ENCODE measurements around the gene NUMA1.

NUMA1 gene

DNA sequence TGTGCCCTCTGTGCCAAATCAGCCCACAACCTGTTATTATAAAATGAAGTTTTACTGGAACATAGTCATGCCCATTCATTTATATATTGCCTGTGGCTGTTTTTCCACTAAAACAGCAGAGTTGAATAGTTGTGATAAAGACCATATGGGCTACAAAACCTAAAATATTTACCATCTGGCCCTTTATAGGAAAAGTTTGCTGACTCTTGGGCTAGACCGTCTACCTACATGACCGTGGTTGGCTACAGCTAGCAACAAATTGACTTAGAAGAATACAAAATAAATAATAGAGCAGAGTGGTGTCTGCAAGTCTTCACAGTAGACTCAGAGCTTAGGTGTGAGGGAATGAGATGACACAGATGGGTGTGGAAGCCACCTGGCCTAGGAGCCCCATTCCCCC lies 92.8 kb downstream of the NUMA1 start:
- DNase-seq, result no peak
- TF ChIP-seq GATA1 (IDR thresholded peaks at IDR 0.05; ENCODE audit: low read depth, low read length) (no peak), POLR2A (IDR thresholded peaks at IDR 0.05; ENCODE audit: low read length) (no peak)

GRCh38 chr11:71986131-71986530 lies 94.2 kb downstream of the NUMA1 start:
- no peak for DNase-seq
- no peak for TF ChIP-seq POLR2A (IDR thresholded peaks at IDR 0.05; ENCODE audit: low read length)
- TF ChIP-seq GATA1 (IDR thresholded peaks at IDR 0.05; ENCODE audit: low read depth, low read length), result no peak

DNA sequence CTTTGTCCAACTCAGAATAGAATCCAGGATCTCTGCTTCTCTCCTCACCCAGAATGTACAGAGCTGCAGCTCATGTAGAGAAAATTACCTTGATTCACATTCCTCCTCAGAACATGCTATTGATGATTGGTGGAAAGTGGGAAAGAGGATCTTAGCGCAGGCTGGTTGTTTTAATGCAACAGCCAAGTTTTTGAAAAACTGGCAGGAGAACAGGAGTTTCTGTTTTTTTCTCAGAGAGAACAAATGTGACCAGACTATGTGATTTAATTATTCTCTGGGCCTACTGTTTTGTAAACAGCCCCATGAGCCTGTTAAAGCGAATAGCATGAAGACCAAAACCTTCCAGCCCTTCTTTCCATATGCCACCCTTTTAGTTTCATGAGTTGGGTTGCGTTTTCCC lies 100.7 kb downstream of the NUMA1 start:
- TF ChIP-seq GATA1 (IDR thresholded peaks at IDR 0.05; ENCODE audit: low read depth, low read length) (no peak), POLR2A (IDR thresholded peaks at IDR 0.05; ENCODE audit: low read length) (no peak)
- DNase-seq, result no peak

DNA sequence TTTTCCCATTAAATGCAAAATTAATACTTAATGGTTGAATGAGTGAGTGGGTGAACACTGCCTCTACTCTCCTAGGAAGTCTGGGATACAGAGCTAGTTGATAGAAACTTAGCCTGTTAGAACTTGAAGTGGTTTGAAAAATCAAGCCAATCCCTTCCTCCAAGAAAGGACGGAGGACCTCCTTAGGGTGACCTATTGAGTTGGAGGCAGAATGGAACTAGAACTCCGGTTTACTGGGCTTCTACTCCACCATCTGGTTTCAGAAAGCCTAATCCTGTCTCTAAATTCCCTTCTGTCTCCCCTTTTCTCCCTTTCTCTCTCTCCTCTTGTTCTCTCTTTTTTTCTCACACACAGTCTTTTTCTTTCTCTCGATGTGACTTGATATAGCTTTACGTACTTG lies 101.2 kb downstream of the NUMA1 start:
- TF ChIP-seq POLR2A (IDR thresholded peaks at IDR 0.05; ENCODE audit: low read length) (no peak), GATA1 (IDR thresholded peaks at IDR 0.05; ENCODE audit: low read depth, low read length) (no peak)
- no peak for DNase-seq

GRCh38 chr11:71977743-71978418 lies 102.5 kb downstream of the NUMA1 start:
- peak; percentile 65 to 83 for DNase-seq
- TF ChIP-seq GATA1 (IDR thresholded peaks at IDR 0.05; ENCODE audit: low read depth, low read length) (no peak), POLR2A (IDR thresholded peaks at IDR 0.05; ENCODE audit: low read length) (no peak)

GRCh38 chr11:71977090-71977489 lies 103.3 kb downstream of the NUMA1 start:
- TF ChIP-seq POLR2A (IDR thresholded peaks at IDR 0.05; ENCODE audit: low read length) (no peak), GATA1 (IDR thresholded peaks at IDR 0.05; ENCODE audit: low read depth, low read length) (no peak)

GRCh38 chr11:71976551-71976950 lies 103.8 kb downstream of the NUMA1 start:
- DNase-seq, result no peak
- TF ChIP-seq GATA1 (IDR thresholded peaks at IDR 0.05; ENCODE audit: low read depth, low read length) (no peak), POLR2A (IDR thresholded peaks at IDR 0.05; ENCODE audit: low read length) (no peak)

More at GRCh38 chr11:71977090-71977489, 103.3 kb downstream of the NUMA1 start:
- DNase-seq, result no peak

DNA sequence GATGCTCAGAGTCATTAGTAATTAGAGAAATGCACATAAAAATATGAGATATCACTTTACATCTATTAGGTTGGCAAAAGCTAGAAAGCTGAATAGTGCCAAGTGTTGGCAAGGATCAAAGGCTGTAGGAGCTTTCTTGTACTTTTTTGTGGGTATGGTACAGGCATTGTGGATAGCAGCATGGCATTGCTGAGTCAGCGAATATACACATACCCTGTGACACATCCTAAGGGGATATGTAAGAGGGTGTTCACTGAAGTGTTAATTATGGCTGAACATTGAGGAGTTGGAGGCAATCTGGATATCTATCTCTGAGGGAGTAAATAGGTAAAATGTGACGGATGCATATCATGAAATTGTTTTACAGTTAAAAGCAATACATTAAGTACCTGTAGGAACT lies 108.7 kb downstream of the NUMA1 start:
- TF ChIP-seq POLR2A (IDR thresholded peaks at IDR 0.05; ENCODE audit: low read length) (no peak), GATA1 (IDR thresholded peaks at IDR 0.05; ENCODE audit: low read depth, low read length) (no peak)
- peak in 1 of 2 experiments; percentile 15 for DNase-seq

DNA sequence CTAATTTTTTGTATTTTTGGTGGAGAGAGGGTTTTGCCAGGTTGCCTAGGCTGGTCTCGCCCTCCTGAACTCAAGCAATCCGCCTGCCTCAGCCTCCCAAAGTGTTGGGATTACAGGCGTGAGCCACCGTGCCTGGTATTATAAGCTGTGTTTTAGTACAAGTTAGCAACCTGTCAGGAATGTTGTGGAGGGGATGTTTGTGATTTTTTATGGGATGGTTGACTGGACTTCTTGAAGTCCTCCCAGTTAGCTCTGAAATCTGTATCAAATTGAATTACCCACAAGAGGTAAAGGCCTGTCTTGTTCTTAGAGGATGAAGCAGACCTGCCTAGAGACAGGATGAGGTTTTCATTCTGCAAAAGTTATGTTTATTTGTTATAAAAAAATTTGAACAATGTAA lies 115.7 kb downstream of the NUMA1 start:
- TF ChIP-seq POLR2A (IDR thresholded peaks at IDR 0.05; ENCODE audit: low read length) (no peak), GATA1 (IDR thresholded peaks at IDR 0.05; ENCODE audit: low read depth, low read length) (no peak)
- no peak for DNase-seq

- no peak for TF ChIP-seq POLR2A (IDR thresholded peaks at IDR 0.05; ENCODE audit: low read length)
- TF ChIP-seq GATA1 (IDR thresholded peaks at IDR 0.05; ENCODE audit: low read depth, low read length), result no peak
- no peak for DNase-seq
These were observed 116.9 kb downstream of the NUMA1 start for GRCh38 chr11:71963468-71963867.

- TF ChIP-seq POLR2A (IDR thresholded peaks at IDR 0.05; ENCODE audit: low read length) (no peak), GATA1 (IDR thresholded peaks at IDR 0.05; ENCODE audit: low read depth, low read length) (no peak)
- peak in 1 of 2 experiments; percentile 21 for DNase-seq
These were observed 117.8 kb downstream of the NUMA1 start for GRCh38 chr11:71962428-71963038.

DNA sequence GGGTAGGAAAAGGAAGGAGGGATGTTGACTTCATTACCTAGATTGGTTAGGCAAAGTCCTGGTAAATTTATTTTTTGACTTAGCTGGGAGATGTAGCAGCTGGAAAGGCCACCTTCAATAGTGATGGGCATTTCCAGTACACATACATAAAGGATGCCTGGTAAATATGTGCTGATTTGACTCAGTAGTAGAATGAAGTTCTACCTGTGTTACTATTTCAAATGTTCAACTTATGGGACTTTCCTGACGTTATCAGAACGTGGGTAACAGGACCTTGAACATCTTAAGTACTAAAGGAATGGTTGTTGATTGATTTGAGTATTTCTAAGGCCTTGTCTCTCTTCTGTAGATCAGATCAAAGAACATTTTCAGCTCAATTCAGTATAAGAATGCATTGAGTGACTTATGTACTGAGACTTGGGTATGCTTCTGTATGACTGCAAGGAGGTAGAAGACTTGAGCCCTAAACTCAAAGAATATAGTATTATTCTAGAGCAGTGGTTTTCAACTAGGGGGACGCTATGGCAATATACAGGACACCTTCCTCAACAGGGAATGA lies 124.4 kb downstream of the NUMA1 start:
- no peak for DNase-seq
- TF ChIP-seq GATA1 (IDR thresholded peaks at IDR 0.05; ENCODE audit: low read depth, low read length) (no peak), POLR2A (IDR thresholded peaks at IDR 0.05; ENCODE audit: low read length) (no peak)
